SW 1271 (cell line): ENCODE results near the gene ADAMTS6.

Experiments used
- DNase-seq, 2 experiments: peaks; one replicate each; lab custom pipeline; 2025; lab: John Stamatoyannopoulos, UW

The ADAMTS6 gene

DNA sequence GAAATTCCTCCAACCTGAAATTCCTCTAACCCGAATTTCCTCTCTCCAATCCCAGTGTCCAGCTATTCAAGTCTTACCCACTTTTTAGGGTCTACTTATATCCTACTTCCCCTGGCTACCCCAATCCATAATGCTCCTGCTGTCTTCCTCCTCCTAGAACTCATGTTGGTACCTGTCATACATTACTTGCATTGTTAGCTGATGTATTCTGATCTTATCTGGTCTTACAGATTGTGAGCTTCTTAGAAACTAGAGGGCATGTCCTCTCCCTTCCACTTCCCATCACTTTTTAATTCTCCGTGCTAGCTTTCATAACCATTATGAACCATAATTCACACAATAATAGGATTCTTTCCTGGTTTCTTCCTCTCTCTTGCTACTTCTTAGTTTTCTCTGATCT is 376.9 kb downstream of the ADAMTS6 start:
- DNase-seq, result no peak

DNA sequence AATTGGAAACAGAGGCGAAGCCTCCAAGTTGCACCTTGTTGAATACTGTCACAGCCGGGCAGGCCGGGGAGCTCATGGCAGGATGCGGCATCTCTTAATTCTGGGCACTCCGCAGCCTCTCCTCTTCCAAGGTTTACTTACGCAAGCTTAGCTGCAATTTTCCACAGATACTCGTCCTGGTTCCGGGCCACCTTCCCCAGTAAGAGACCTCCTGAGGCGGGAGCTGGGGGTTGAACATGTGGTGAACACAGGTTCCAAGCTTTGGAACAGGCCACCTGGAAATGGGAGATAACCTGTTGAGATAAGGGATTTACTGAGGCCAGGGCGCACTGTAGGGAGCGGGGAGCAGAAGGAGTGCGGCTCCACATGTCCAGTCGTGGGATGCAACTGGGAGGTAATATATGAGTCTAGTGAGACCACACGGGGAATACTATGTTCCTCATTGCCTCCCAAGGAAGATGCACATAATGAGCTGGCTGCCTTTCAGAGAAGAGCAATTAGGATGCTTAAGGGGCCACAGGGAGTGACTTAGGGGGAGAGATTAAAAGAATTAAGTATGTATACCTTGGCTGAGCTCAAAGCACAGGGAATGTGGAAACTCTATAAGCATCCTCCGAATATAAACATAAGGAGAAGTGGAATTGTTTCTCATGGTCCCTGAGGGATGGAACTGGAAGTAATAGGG is 377.8 kb downstream of the ADAMTS6 start:
- no peak for DNase-seq

DNA sequence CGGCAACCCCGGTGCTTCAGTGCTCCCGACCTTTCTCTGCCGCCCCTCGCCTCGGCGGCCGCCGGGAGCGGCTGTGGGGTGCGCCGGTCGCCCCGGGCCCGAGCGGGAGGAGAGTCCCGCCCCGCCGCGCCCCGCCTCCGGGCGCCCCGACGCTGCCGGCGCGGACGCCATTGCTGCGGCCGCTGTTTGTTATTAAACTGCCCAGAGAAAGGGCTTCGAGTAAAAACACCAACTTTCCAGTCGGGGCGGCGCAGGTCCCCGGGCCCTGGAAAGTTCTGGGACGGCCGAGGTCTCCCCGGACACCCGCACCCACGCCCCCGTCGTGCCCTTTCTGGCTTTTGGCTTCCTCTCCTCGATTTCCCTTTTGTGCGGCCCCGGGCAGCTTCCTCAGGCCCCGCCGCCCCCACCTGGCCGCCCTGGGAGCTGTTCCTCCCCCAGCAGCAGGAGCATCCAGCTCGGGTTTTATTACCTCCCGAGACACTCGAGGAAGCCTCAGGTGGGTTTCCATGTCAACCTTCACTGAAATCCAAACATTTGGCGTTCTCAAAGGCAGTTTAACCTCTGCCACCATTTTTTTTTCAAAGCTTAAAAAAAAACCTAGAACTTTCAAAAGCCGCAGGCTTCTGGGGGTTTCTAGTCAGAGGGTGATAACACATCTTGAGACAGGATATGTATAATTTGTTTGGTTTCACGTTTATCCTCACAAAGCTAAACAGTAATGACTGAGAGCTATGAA is 378.6 kb downstream of the ADAMTS6 start:
- DNase-seq, result no peak

- DNase-seq, result no peak
Measured at GRCh38 chr5:65102371-65102975, 379.2 kb downstream of the ADAMTS6 start.

GRCh38 chr5:65101632-65102100 is 380.1 kb downstream of the ADAMTS6 start:
- no peak for DNase-seq

- DNase-seq, result peak; percentile 13 to 59
Measured at GRCh38 chr5:65100911-65101631, 380.6 kb downstream of the ADAMTS6 start.
